Measurements from ENCODE around the gene EPB41L4A.

The EPB41L4A gene

DNA sequence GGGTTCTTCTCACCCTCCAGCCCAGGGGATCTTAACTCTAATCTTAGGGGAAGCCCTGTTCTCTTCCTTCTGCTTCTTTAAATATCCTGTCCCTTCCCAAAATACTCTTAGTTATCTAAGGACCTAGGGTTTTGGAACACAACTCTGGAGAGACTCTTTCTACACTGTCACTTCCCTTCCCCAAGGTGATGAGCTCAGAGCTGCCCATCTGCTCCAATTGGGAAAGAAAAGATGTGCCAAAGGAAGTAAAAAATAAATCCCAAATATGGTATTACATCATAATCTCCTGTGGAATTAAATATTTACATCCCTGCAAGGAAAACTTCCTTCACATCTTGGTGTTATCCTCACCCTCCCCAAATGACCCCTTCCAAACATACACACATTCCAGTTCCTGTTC lies 291.2 kb downstream of the EPB41L4A start:
- DNase-seq (ENCODE audit: low read depth) = no peak
- no peak overlapping the region for H3K4me3 ChIP-seq (ENCODE audit: low read length)
- TF ChIP-seq, protein P1, sequence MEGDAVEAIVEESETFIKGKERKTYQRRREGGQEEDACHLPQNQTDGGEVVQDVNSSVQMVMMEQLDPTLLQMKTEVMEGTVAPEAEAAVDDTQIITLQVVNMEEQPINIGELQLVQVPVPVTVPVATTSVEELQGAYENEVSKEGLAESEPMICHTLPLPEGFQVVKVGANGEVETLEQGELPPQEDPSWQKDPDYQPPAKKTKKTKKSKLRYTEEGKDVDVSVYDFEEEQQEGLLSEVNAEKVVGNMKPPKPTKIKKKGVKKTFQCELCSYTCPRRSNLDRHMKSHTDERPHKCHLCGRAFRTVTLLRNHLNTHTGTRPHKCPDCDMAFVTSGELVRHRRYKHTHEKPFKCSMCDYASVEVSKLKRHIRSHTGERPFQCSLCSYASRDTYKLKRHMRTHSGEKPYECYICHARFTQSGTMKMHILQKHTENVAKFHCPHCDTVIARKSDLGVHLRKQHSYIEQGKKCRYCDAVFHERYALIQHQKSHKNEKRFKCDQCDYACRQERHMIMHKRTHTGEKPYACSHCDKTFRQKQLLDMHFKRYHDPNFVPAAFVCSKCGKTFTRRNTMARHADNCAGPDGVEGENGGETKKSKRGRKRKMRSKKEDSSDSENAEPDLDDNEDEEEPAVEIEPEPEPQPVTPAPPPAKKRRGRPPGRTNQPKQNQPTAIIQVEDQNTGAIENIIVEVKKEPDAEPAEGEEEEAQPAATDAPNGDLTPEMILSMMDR (IDR thresholded peaks at IDR 0.05; ENCODE audit: insufficient read depth, low read depth, low read length, missing control alignments) = no peak

DNA sequence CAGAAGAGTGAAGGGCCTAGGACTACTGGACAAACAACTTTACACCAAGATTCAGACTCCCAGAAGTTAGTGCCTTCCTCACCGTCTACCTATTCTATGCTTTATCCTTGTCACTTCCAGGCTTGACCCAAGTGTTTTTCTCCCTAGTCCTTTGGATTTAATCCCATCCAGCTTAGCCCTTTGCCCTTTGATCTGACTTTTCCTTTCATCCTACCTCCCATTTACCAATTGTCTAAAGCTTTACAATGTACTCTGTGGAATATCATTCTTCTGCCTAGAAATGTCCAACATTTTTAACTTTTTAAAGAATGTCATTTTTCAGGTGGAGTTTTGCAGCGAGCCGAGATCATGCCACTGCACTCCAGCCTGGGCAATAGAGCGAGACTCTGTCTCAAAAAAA lies 292.1 kb downstream of the EPB41L4A start:
- H3K4me3 ChIP-seq (ENCODE audit: low read length) = no peak overlapping the region
- DNase-seq (ENCODE audit: low read depth) = no peak
- TF ChIP-seq, protein P1 (IDR thresholded peaks at IDR 0.05; ENCODE audit: insufficient read depth, low read depth, low read length, missing control alignments) = no peak

DNA sequence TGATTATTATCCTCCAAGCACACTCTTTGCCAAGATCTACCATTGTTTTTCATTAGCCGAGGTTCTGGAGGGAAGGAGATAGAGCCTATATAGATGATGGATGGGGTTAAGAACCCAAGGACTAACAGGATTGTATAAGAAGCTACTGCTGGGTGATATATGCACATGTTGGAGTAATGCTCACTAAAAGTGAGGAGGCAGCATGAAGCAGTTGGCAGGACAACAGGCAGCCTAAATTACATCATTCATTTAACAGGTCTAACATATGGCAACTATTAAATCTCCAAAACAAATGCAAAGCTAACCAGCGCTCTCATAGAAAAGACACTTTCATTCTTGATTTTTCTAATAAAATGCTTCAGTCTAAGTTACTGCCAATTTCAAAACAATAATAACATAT lies 293.2 kb downstream of the EPB41L4A start:
- TF ChIP-seq, protein P1 (IDR thresholded peaks at IDR 0.05; ENCODE audit: insufficient read depth, low read depth, low read length, missing control alignments) = no peak
- DNase-seq (ENCODE audit: low read depth) = no peak
- no peak overlapping the region for H3K4me3 ChIP-seq (ENCODE audit: low read length)

GRCh38 chr5:112124788-112125187 lies 294.3 kb downstream of the EPB41L4A start:
- TF ChIP-seq, protein P1 (IDR thresholded peaks at IDR 0.05; ENCODE audit: insufficient read depth, low read depth, low read length, missing control alignments) = no peak
- H3K4me3 ChIP-seq (ENCODE audit: low read length) = no peak overlapping the region
- no peak for DNase-seq (ENCODE audit: low read depth)

GRCh38 chr5:112123086-112123485 lies 296.0 kb downstream of the EPB41L4A start:
- DNase-seq (ENCODE audit: low read depth) = no peak
- H3K4me3 ChIP-seq (ENCODE audit: low read length) = no peak overlapping the region
- TF ChIP-seq, protein P1 (IDR thresholded peaks at IDR 0.05; ENCODE audit: insufficient read depth, low read depth, low read length, missing control alignments) = no peak

- DNase-seq (ENCODE audit: low read depth) = no peak
- H3K4me3 ChIP-seq (ENCODE audit: low read length) = no peak overlapping the region
- TF ChIP-seq, protein P1 (IDR thresholded peaks at IDR 0.05; ENCODE audit: insufficient read depth, low read depth, low read length, missing control alignments) = no peak
Observed at GRCh38 chr5:112122353-112122752, 296.7 kb downstream of the EPB41L4A start.

GRCh38 chr5:112121258-112121657 lies 297.8 kb downstream of the EPB41L4A start:
- TF ChIP-seq, protein P1 (IDR thresholded peaks at IDR 0.05; ENCODE audit: insufficient read depth, low read depth, low read length, missing control alignments) = no peak
- DNase-seq (ENCODE audit: low read depth) = no peak

More at GRCh38 chr5:112121258-112121657, 297.8 kb downstream of the EPB41L4A start:
- H3K4me3 ChIP-seq (ENCODE audit: low read length) = no peak overlapping the region

All from epithelial cell of esophagus (primary cell).